ENCODE results near the gene PHF2.

The PHF2 gene

GRCh38 chr9:93682155-93682968 is 106.0 kb downstream of the PHF2 start:
- DNase-seq = peak; percentile 79 to 81

- DNase-seq = peak in 1 of 2 experiments; percentile 2
These were observed 107.1 kb downstream of the PHF2 start for GRCh38 chr9:93683331-93684134.

- no peak for DNase-seq
These were observed 107.9 kb downstream of the PHF2 start for GRCh38 chr9:93684161-93684765.

GRCh38 chr9:93684806-93685543 is 108.6 kb downstream of the PHF2 start:
- no peak for DNase-seq

GRCh38 chr9:93686127-93686879 is 109.9 kb downstream of the PHF2 start:
- DNase-seq = no peak

GRCh38 chr9:93686880-93687236 is 110.5 kb downstream of the PHF2 start:
- DNase-seq = no peak

- no peak for DNase-seq
These were observed 114.2 kb downstream of the PHF2 start for GRCh38 chr9:93690618-93691017.

- DNase-seq = no peak
These were observed 116.7 kb downstream of the PHF2 start for GRCh38 chr9:93693129-93693528.

GRCh38 chr9:93697352-93698139 is 121.2 kb downstream of the PHF2 start:
- DNase-seq = no peak

GRCh38 chr9:93698140-93698908 is 121.9 kb downstream of the PHF2 start:
- no peak for DNase-seq

- no peak for DNase-seq
These were observed 123.3 kb downstream of the PHF2 start for GRCh38 chr9:93699650-93700049.

GRCh38 chr9:93701494-93702218 is 125.3 kb downstream of the PHF2 start:
- DNase-seq = no peak

- no peak for DNase-seq
These were observed 125.9 kb downstream of the PHF2 start for GRCh38 chr9:93702261-93702660.

GRCh38 chr9:93708289-93708986 is 132.1 kb downstream of the PHF2 start:
- DNase-seq = no peak

GRCh38 chr9:93708987-93709302 is 132.6 kb downstream of the PHF2 start:
- DNase-seq = no peak

- no peak for DNase-seq
These were observed 133.4 kb downstream of the PHF2 start for GRCh38 chr9:93709600-93710369.

- DNase-seq = no peak
These were observed 134.0 kb downstream of the PHF2 start for GRCh38 chr9:93710370-93710723.

GRCh38 chr9:93711002-93711401 is 134.6 kb downstream of the PHF2 start:
- DNase-seq = no peak

GRCh38 chr9:93712896-93713295 is 136.5 kb downstream of the PHF2 start:
- no peak for DNase-seq
